H9 (cell line): ENCODE measurements around the gene UBE4A. TPM values are rescaled to one million over a fixed set of nuclear protein-coding genes. Genes with fewer than 3 reads are reported as not detected.

Experiments
- DNase-seq: peaks from one replicate; pipeline ENCODE4 v3.0.0-alpha.2; 2017
- H2AFZ ChIP-seq: one replicate; pipeline ENCODE4 v1.6.1; 2013; ENCODE audit warnings: mild to moderate bottlenecking, low read length, control low read depth, moderate library complexity
- H2AK5ac ChIP-seq: 2 replicates; pipeline ENCODE4 v1.6.1; 2013; ENCODE audit warnings: low read length, control low read depth, mixed read lengths; ENCODE audit not compliant: insufficient read length
- H2BK120ac ChIP-seq: one replicate; pipeline ENCODE4 v1.6.1; 2013; ENCODE audit warnings: low read depth, mild to moderate bottlenecking, low read length, control low read depth, inconsistent platforms; ENCODE audit not compliant: poor library complexity, severe bottlenecking
- H2BK12ac ChIP-seq: 2 replicates; pipeline ENCODE4 v1.6.1; 2013; ENCODE audit warnings: low read length, control low read depth, mixed read lengths, low read depth; ENCODE audit not compliant: insufficient read length
- H2BK15ac ChIP-seq: 2 replicates; pipeline ENCODE4 v1.6.1; 2013; ENCODE audit warnings: low read depth, low read length, control low read depth
- H2BK20ac ChIP-seq: one replicate; pipeline ENCODE4 v1.6.1; 2013; ENCODE audit warnings: low read depth, mild to moderate bottlenecking, low read length, control low read depth, inconsistent platforms; ENCODE audit not compliant: poor library complexity, severe bottlenecking
- H2BK5ac ChIP-seq: 2 replicates; pipeline ENCODE4 v1.6.1; 2013; ENCODE audit warnings: low read length, control low read depth, mixed read lengths; ENCODE audit not compliant: insufficient read length
- H3K14ac ChIP-seq: 2 replicates; pipeline ENCODE4 v1.6.1; 2013; ENCODE audit warnings: low read length, control low read depth; ENCODE audit not compliant: insufficient read depth
- H3K18ac ChIP-seq: 2 replicates; pipeline ENCODE4 v1.6.1; 2013; ENCODE audit warnings: low read depth, mild to moderate bottlenecking, mixed read lengths, low read length, control low read depth; ENCODE audit not compliant: insufficient read length
- H3K23ac ChIP-seq: 2 replicates; pipeline ENCODE4 v1.6.1; 2013; ENCODE audit warnings: low read length, control low read depth, mixed read lengths, low read depth; ENCODE audit not compliant: insufficient read length
- H3K23me2 ChIP-seq: 2 replicates; pipeline ENCODE4 v1.6.1; 2013; ENCODE audit warnings: low read depth, mild to moderate bottlenecking, mixed read lengths, low read length, control low read depth; ENCODE audit not compliant: insufficient read length, poor library complexity, severe bottlenecking
- H3K27ac ChIP-seq: 2 replicates; pipeline ENCODE4 v1.5.1; 2013; ENCODE audit warnings: low read length, control low read depth, mixed read lengths, low read depth; ENCODE audit not compliant: insufficient read length
- H3K27me3 ChIP-seq: 2 replicates; pipeline ENCODE4 v1.6.1; 2013; ENCODE audit warnings: low read length, control low read depth, inconsistent platforms; ENCODE audit not compliant: insufficient read depth
- H3K4ac ChIP-seq: 2 replicates; pipeline ENCODE4 v1.6.1; 2013; ENCODE audit warnings: low read depth, mild to moderate bottlenecking, control low read depth, inconsistent platforms, low read length, moderate library complexity
- H3K4me1 ChIP-seq: 2 replicates; pipeline ENCODE4 v1.6.1; 2013; ENCODE audit warnings: low read length, control low read depth, inconsistent platforms; ENCODE audit not compliant: insufficient read depth
- H3K4me2 ChIP-seq: 2 replicates; pipeline ENCODE4 v1.6.1; 2013; ENCODE audit warnings: low read length, control low read depth, mixed read lengths; ENCODE audit not compliant: insufficient read length, insufficient read depth
- H3K56ac ChIP-seq: 2 replicates; pipeline ENCODE4 v1.6.1; 2013; ENCODE audit warnings: low read depth, mild to moderate bottlenecking, mixed read lengths, low read length, control low read depth; ENCODE audit not compliant: insufficient read length
- H3K79me1 ChIP-seq: 2 replicates; pipeline ENCODE4 v1.6.1; 2013; ENCODE audit warnings: low read depth, mild to moderate bottlenecking, moderate library complexity, low read length, control low read depth, inconsistent platforms; ENCODE audit not compliant: insufficient read depth, poor library complexity, severe bottlenecking
- H3K79me2 ChIP-seq: 2 replicates; pipeline ENCODE4 v1.6.1; 2013; ENCODE audit warnings: low read length, control low read depth, inconsistent platforms; ENCODE audit not compliant: insufficient read depth
- H3K9ac ChIP-seq: 2 replicates; pipeline ENCODE4 v1.6.1; 2013; ENCODE audit warnings: low read length, control low read depth, mixed read lengths; ENCODE audit not compliant: insufficient read length; ENCODE audit errors: extremely low read depth
- H3K9me3 ChIP-seq: one replicate; pipeline ENCODE4 v1.6.1; 2013; ENCODE audit warnings: low read depth, low read length, inconsistent platforms; ENCODE audit not compliant: control insufficient read depth
- H3T11ph ChIP-seq: one replicate; pipeline ENCODE4 v1.6.1; 2013; ENCODE audit warnings: mild to moderate bottlenecking, low read length, control low read depth, inconsistent platforms
- H4K20me1 ChIP-seq: one replicate; pipeline ENCODE4 v1.6.1; 2013; ENCODE audit not compliant: control insufficient read depth, insufficient read length, insufficient read depth
- H4K5ac ChIP-seq: 2 replicates; pipeline ENCODE4 v1.6.1; 2013; ENCODE audit warnings: low read depth, mild to moderate bottlenecking, mixed read lengths, low read length, control low read depth; ENCODE audit not compliant: insufficient read length
- H4K8ac ChIP-seq: replicated peaks from 2 replicates; pipeline ENCODE4 v1.6.1; 2013; ENCODE audit warnings: low read length, control low read depth, mixed read lengths, low read depth; ENCODE audit not compliant: insufficient read length
- H4K91ac ChIP-seq: 2 replicates; pipeline ENCODE4 v1.6.1; 2013; ENCODE audit warnings: low read depth, mild to moderate bottlenecking, moderate library complexity, mixed read lengths, low read length, control low read depth; ENCODE audit not compliant: insufficient read length
- H3K27ac Mint-ChIP-seq, 3 experiments: 2 replicates in 2 of 3; 3 replicates in 1 of 3; pipeline ENCODE4 v1.8.0; 2020 to 2021; ENCODE audit warnings: mixed read lengths in 3 of 3, mild to moderate bottlenecking in 1 of 3, moderate library complexity in 1 of 3
- H3K27me3 Mint-ChIP-seq: 2 replicates; pipeline ENCODE4 v1.8.0; 2021; ENCODE audit warnings: low read depth, mild to moderate bottlenecking, moderate library complexity, mixed read lengths
- H3K36me3 Mint-ChIP-seq, 3 experiments: 2 replicates in 2 of 3; 3 replicates in 1 of 3; pipeline ENCODE4 v1.8.0; 2020 to 2021; ENCODE audit warnings: low read depth in 3 of 3, mixed read lengths in 3 of 3; ENCODE audit not compliant: insufficient read depth in 1 of 3
- H3K4me1 Mint-ChIP-seq, 2 experiments: 2 replicates each; pipeline ENCODE4 v1.8.0; 2020; ENCODE audit warnings: mixed read lengths in 2 of 2
- H3K4me3 Mint-ChIP-seq, 2 experiments: 2 replicates in 1 of 2; 3 replicates in 1 of 2; pipeline ENCODE4 v1.8.0; 2020 to 2021; ENCODE audit warnings: mild to moderate bottlenecking in 2 of 2, mixed read lengths in 2 of 2, moderate library complexity in 1 of 2
- H3K9me3 Mint-ChIP-seq, 2 experiments: 2 replicates in 1 of 2; 3 replicates in 1 of 2; pipeline ENCODE4 v1.8.0; 2020; ENCODE audit warnings: mild to moderate bottlenecking in 2 of 2, mixed read lengths in 2 of 2, moderate library complexity in 1 of 2
- CTCF ChIP-seq: fragments of 200-600 bp; sonication (generic); conservative IDR thresholded peaks from 3 replicates; pipeline ENCODE4 v1.8.0; 2021; ENCODE audit warnings: antibody characterized with exemption, mild to moderate bottlenecking
- WGBS: extraction: QIAGEN DNeasy Blood & Tissue Kit; methylation state at CpG from one replicate; pipeline ENCODE4 v1.1.7; 2013; ENCODE audit warnings: missing lambda C conversion rate, low lambda C conversion rate, mixed read lengths; ENCODE audit not compliant: insufficient read length; ENCODE audit errors: extremely low coverage; 5-methylcytosine and 5-hydroxymethylcytosine counted together
- total RNA-seq: library from RNA; stranded (reverse); gene quantifications from 2 replicates; pipeline ENCODE4 v1.2.1, GENCODE V29; 2021

Gene UBE4A
- total RNA-seq, 1 experiment from 2014 or later: 33.7 TPM

- no peak within 1 kb of the TSS for H3K4ac ChIP-seq
- H2BK20ac ChIP-seq: no peak within 1 kb of the TSS
- peaks cover 61% of the 10 kb centered on the region for H3K27me3 Mint-ChIP-seq
- H3K4me1 Mint-ChIP-seq: peaks cover 3 to 6% of the 10 kb centered on the region in 2 experiments
- no peak within 1 kb of the TSS for H3K23ac ChIP-seq
- H3K9ac ChIP-seq: no peak within 1 kb of the TSS
- H2AFZ ChIP-seq: no peak within 1 kb of the TSS
- no peak within 1 kb of the TSS for H4K5ac ChIP-seq
- no peak within 1 kb of the TSS for H2BK5ac ChIP-seq
- H3K4me2 ChIP-seq: no peak within 1 kb of the TSS
- H4K8ac ChIP-seq: no peak within 1 kb of the TSS
- H3K36me3 Mint-ChIP-seq: no peaks in the 10 kb centered on the region
- no CpG with 5 or more reads among the region's 6 CpGs for WGBS
- DNase-seq: no peak
- no peak within 1 kb of the TSS for H3K56ac ChIP-seq
- H3K14ac ChIP-seq: peak within 1 kb of the TSS; percentile 49; the same call in 1 of the 2 replicates
- no peaks in the 10 kb centered on the region for H3K27me3 ChIP-seq
- H2BK12ac ChIP-seq: no peak within 1 kb of the TSS
- no peaks in the 10 kb centered on the region for H3K23me2 ChIP-seq
- no peak within 1 kb of the TSS for H2BK15ac ChIP-seq
- no peaks in the 10 kb centered on the region for H3K79me2 ChIP-seq
- H3T11ph ChIP-seq: no peak within 1 kb of the TSS
- TF ChIP-seq CTCF: no peak
- H4K91ac ChIP-seq: no peak within 1 kb of the TSS
- no peak within 1 kb of the TSS for H3K18ac ChIP-seq
- H3K27ac ChIP-seq: no peak within 1 kb of the TSS
- no peaks in the 10 kb centered on the region for H3K4me1 ChIP-seq
- no peak within 1 kb of the TSS for H3K4me3 Mint-ChIP-seq
- H3K27ac Mint-ChIP-seq: no peak within 1 kb of the TSS; a peak in 2 of 7 replicates
- H3K9me3 Mint-ChIP-seq: no peaks in the 10 kb centered on the region
- H4K20me1 ChIP-seq: no peaks in the 10 kb centered on the region
- no peak within 1 kb of the TSS for H2BK120ac ChIP-seq
- no peaks in the 10 kb centered on the region for H3K9me3 ChIP-seq
- H3K79me1 ChIP-seq: no peaks in the 10 kb centered on the region
- H2AK5ac ChIP-seq: no peak within 1 kb of the TSS
Measured at GRCh38 chr11:118343981-118344515, 15.4 kb upstream of the UBE4A start, which contains the start of gene CD3G. Gene CD3G (plus strand): TSS chr11:118344344. CDS start chr11:118344424, 80 bp downstream.
